IMR-90 (cell line): ENCODE data around the gene CRTAC1. TPM values are rescaled to one million over a fixed set of nuclear protein-coding genes. Genes with fewer than 3 reads are reported as not detected.

Experiments
- ATAC-seq: fragments of 200-7000 bp; cut with Tn5 transposase; 2 replicates; pipeline ENCODE4 v1.9.1; 2020; ENCODE audit warnings: low read depth, mild to moderate bottlenecking, moderate library complexity
- BruUV-seq: library from RNA; stranded (reverse); fragments of 400-500 nt; replicated peaks from 2 replicates; lab custom pipeline; 2021; lab: Mats Ljungman, UMichigan
- CTCF ChIA-PET: fragments of 300-600 bp; formaldehyde crosslinking; extraction: SDS; loops from one replicate; lab custom pipeline; 2021; ENCODE audit warnings: antibody characterized with exemption; lab: Yijun Ruan, JAX
- POLR2A ChIA-PET: fragments of 300-600 bp; sonication (Branson Sonifier 250); formaldehyde crosslinking; loops from one replicate; lab custom pipeline; 2022; ENCODE audit warnings: antibody characterized with exemption; ENCODE audit not compliant: unreplicated experiment; lab: Charles Lee
- DNase-seq: peaks from one replicate; pipeline ENCODE4 v3.0.0; 2013
- H2AFZ ChIP-seq: replicated peaks from 2 replicates; pipeline ENCODE3; 2013; ENCODE audit warnings: low read length, mild to moderate bottlenecking; ENCODE audit not compliant: poor library complexity
- H2AK5ac ChIP-seq: 2 replicates; pipeline ENCODE4 v1.6.1; 2013; ENCODE audit warnings: low read depth, low read length, inconsistent platforms
- H2AK9ac ChIP-seq: replicated peaks from 2 replicates; pipeline ENCODE3; 2013; ENCODE audit warnings: mild to moderate bottlenecking, low read depth, low read length, moderate library complexity; ENCODE audit not compliant: poor library complexity
- H2BK120ac ChIP-seq: 2 replicates; pipeline ENCODE4 v1.6.1; 2013; ENCODE audit warnings: low read depth, low read length, inconsistent platforms
- H2BK15ac ChIP-seq: 3 replicates; pipeline ENCODE4 v1.6.1; 2013; ENCODE audit warnings: low read depth, low read length, inconsistent platforms
- H2BK20ac ChIP-seq: 2 replicates; pipeline ENCODE4 v1.6.1; 2013; ENCODE audit warnings: low read depth, mild to moderate bottlenecking, inconsistent platforms, low read length, moderate library complexity
- H2BK5ac ChIP-seq: 2 replicates; pipeline ENCODE4 v1.6.1; 2013; ENCODE audit warnings: mild to moderate bottlenecking, low read depth, low read length, inconsistent platforms; ENCODE audit not compliant: poor library complexity, severe bottlenecking
- H3K14ac ChIP-seq: replicated peaks from 2 replicates; pipeline ENCODE4 v1.6.1; 2013; ENCODE audit warnings: low read depth, low read length, inconsistent platforms
- H3K18ac ChIP-seq: 2 replicates; pipeline ENCODE4 v1.6.1; 2013; ENCODE audit warnings: low read depth, low read length, control low read depth
- H3K23ac ChIP-seq: 2 replicates; pipeline ENCODE4 v1.6.1; 2013; ENCODE audit warnings: low read depth, low read length, inconsistent platforms
- H3K27ac ChIP-seq: 2 replicates; pipeline ENCODE4 v1.5.1; 2013; ENCODE audit warnings: mild to moderate bottlenecking, control low read depth, low read length; ENCODE audit not compliant: insufficient read depth
- H3K27me3 ChIP-seq: 2 replicates; pipeline ENCODE4 v1.6.1; 2013; ENCODE audit warnings: low read length; ENCODE audit not compliant: control insufficient read depth, insufficient read depth
- H3K36me3 ChIP-seq: 2 replicates; pipeline ENCODE4 v1.6.1; 2013; ENCODE audit warnings: low read length, mixed read lengths; ENCODE audit not compliant: control insufficient read depth, insufficient read depth
- H3K4ac ChIP-seq: 2 replicates; pipeline ENCODE4 v1.6.1; 2013; ENCODE audit warnings: low read depth, low read length, inconsistent platforms
- H3K4me1 ChIP-seq: 2 replicates; pipeline ENCODE4 v1.6.1; 2013; ENCODE audit warnings: low read length, mixed read lengths; ENCODE audit not compliant: control insufficient read depth, insufficient read depth
- H3K4me2 ChIP-seq: 2 replicates; pipeline ENCODE4 v1.6.1; 2013; ENCODE audit warnings: low read depth, mild to moderate bottlenecking, control low read depth, low read length, moderate library complexity
- H3K4me3 ChIP-seq: 2 replicates; pipeline ENCODE4 v1.5.1; 2013; ENCODE audit warnings: low read depth, mild to moderate bottlenecking, control low read depth, low read length, moderate library complexity; ENCODE audit not compliant: insufficient read depth
- H3K56ac ChIP-seq: 2 replicates; pipeline ENCODE4 v1.6.1; 2013; ENCODE audit warnings: low read length, inconsistent platforms; ENCODE audit not compliant: insufficient read depth; ENCODE audit errors: extremely low read depth
- H3K79me1 ChIP-seq, 2 experiments: 2 replicates each; pipeline ENCODE4 v1.6.1; 2013; ENCODE audit warnings: low read length in 2 of 2, inconsistent platforms in 1 of 2, low read depth in 1 of 2
- H3K9ac ChIP-seq: 2 replicates; pipeline ENCODE4 v1.6.1; 2013; ENCODE audit warnings: low read depth, low read length, control low read depth
- H3K9me1 ChIP-seq: 2 replicates; pipeline ENCODE4 v1.6.1; 2013; ENCODE audit warnings: low read length, inconsistent platforms; ENCODE audit not compliant: insufficient read depth
- H3K9me3 ChIP-seq: 2 replicates; pipeline ENCODE4 v1.6.1; 2013; ENCODE audit warnings: low read length; ENCODE audit not compliant: control insufficient read depth, insufficient read depth
- H4K20me1 ChIP-seq: 2 replicates; pipeline ENCODE4 v1.6.1; 2013; ENCODE audit warnings: low read length, inconsistent platforms; ENCODE audit not compliant: insufficient read depth
- H4K5ac ChIP-seq: 2 replicates; pipeline ENCODE4 v1.6.1; 2013; ENCODE audit warnings: mild to moderate bottlenecking, low read depth, low read length, control low read depth
- H4K8ac ChIP-seq, 2 experiments: 2 replicates each; pipeline ENCODE4 v1.6.1; 2013; ENCODE audit warnings: low read depth in 2 of 2, low read length in 2 of 2, control low read depth in 1 of 2, inconsistent platforms in 1 of 2
- H4K91ac ChIP-seq: 2 replicates; pipeline ENCODE4 v1.6.1; 2013; ENCODE audit warnings: low read depth, low read length, inconsistent platforms; ENCODE audit not compliant: insufficient read depth
- CHD1 ChIP-seq: IDR thresholded peaks from 2 replicates; pipeline ENCODE4 v1.6.1; 2012; ENCODE audit warnings: low read depth, low read length, improper control_type of control experiment
- NFE2L2 ChIP-seq: fragments of 150-350 bp; IDR thresholded peaks from 2 replicates; pipeline ENCODE4 v1.6.1; 2016; ENCODE audit warnings: low read depth, mild to moderate bottlenecking, low read length
- POLR2A ChIP-seq: IDR thresholded peaks from 2 replicates; pipeline ENCODE4 v1.6.1; 2012; ENCODE audit warnings: mild to moderate bottlenecking, low read depth, low read length
- RAD21 ChIP-seq: IDR thresholded peaks from 2 replicates; pipeline ENCODE4 v1.6.1; 2012; ENCODE audit warnings: low read length, improper control_type of control experiment
- WGBS, 2 experiments: methylation state at CpG; one replicate each; pipeline versions ENCODE4 v1.1.5 to v1.1.7; 2013; ENCODE audit warnings: missing lambda C conversion rate in 2 of 2; ENCODE audit not compliant: insufficient read length in 1 of 2; ENCODE audit errors: extremely low coverage in 2 of 2; 5-methylcytosine and 5-hydroxymethylcytosine counted together
- dilution Hi-C: fragments of 300-500 bp; cut with HindIII; formaldehyde crosslinking; loops from one replicate; pipeline ENCODE4 v1.14.3; 2018; ENCODE audit warnings: low sequenced_read_pairs; ENCODE audit not compliant: unreplicated experiment
- in situ Hi-C: fragments of 300-500 bp; cut with MboI; formaldehyde crosslinking; loops from 3 replicates; pipeline ENCODE4 v1.14.3; 2019; ENCODE audit warnings: low sequenced_read_pairs, inconsistent platforms, mixed read lengths
- intact Hi-C: fragments of 100-400 bp; cut with micrococcal nuclease; formaldehyde crosslinking; loops from 2 replicates; pipeline ENCODE4 v1.10.0; 2022
- polyA plus RNA-seq, 3 experiments: library from polyadenylated mRNA; depleted of rRNA; stranded (reverse); fragments of >200 nt; gene quantifications; 2 replicates each; pipeline ENCODE4 v1.2.3, GENCODE V29; 2012; ENCODE audit warnings: low replicate concordance in 1 of 3
- total RNA-seq: library from RNA; depleted of rRNA; stranded (reverse); fragments of >200 nt; gene quantifications from 2 replicates; pipeline ENCODE4 v1.2.3, GENCODE V29; 2012

CRTAC1 gene
- total and polyA plus RNA-seq, 2 of the 4 experiments (the other 2 are of a cell fraction), result not detected

DNA sequence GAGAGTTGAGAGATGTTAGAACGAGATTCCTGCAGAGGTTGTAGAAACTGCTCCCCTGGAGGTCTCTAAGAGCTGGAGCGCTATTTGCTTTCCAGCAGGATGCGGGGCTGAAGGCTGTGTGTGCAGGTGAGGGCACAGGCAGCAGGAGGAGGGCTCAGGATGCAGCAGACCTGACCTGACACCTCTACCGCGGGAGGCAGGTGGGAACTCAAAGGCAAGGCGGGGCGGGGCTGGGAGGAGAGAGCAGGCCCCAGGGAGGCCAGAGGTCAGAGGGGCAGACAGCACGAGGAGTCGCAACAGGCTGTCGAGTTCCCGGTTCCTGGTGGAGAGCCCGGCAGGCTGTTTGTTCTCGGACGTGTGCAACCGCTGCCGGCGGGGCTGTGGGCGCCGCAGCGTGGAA lies 7.9 kb upstream of the CRTAC1 start:
- Histone ChIP-seq H3K9ac (no peak overlapping the region), H3K56ac (no peak overlapping the region), H3K4me2 (no peak overlapping the region), H2BK20ac (no peak overlapping the region), H2AK9ac (no peak overlapping the region), H3K4ac (no peak overlapping the region), H3K4me3 (no peak overlapping the region), H3K27ac (no peak overlapping the region), H3K36me3 (no peaks in the 10 kb centered on the region), H3K23ac (no peak overlapping the region), H3K27me3 (peaks cover 42% of the 10 kb centered on the region), H2BK15ac (no peak overlapping the region), H3K14ac (no peak overlapping the region), H2AFZ (no peak overlapping the region), H3K79me1 (no peaks in the 10 kb centered on the region), H2BK120ac (no peak overlapping the region), H3K9me3 (no peaks in the 10 kb centered on the region), H2AK5ac (no peak overlapping the region), H4K5ac (no peak overlapping the region), H4K91ac (no peak overlapping the region), H3K4me1 (no peaks in the 10 kb centered on the region), H4K20me1 (no peaks in the 10 kb centered on the region), H2BK5ac (no peak overlapping the region), H3K9me1 (no peaks in the 10 kb centered on the region), H4K8ac (no peak overlapping the region), H3K18ac (no peak overlapping the region)
- intact Hi-C loops, result no loop called here
- DNase-seq (no peak), ATAC-seq (no peak)
- in situ Hi-C loops, result loop anchor here (25.0 kb wide), 1 partner anchor 251 kb away; no protein-coding TSS in a partner anchor
- ChIA-PET CTCF (no interaction called here), POLR2A (no interaction called here)
- dilution Hi-C loops, result no loop called here
- no peak for TF ChIP-seq RAD21
- TF ChIP-seq NFE2L2, result no peak
- no peak for TF ChIP-seq CHD1
- TF ChIP-seq POLR2A, result no peak
- 1% methylated on average over 12 of the region's 20 CpGs; no CpG with 5 or more reads in 1 of the 2 experiments for WGBS, 2 experiments
- BruUV-seq, result no TSS peak
